Metanephros (tissue), 2 donors: ENCODE data around the gene SRSF1. TPM values are rescaled to one million over a fixed set of nuclear protein-coding genes. Genes with fewer than 3 reads are reported as not detected.

Experiments
- small RNA-seq: library from RNA; depleted of rRNA; stranded (forward); fragments of <200 nt; gene quantifications from one replicate; pipeline ENCODE3, GENCODE V24; 2014; ENCODE audit warnings: low replicate concordance
- total RNA-seq: library from RNA; depleted of rRNA; stranded (reverse); fragments of >200 nt; gene quantifications from one replicate; pipeline ENCODE4 v1.2.3, GENCODE V29; 2014

Gene SRSF1, protein sequence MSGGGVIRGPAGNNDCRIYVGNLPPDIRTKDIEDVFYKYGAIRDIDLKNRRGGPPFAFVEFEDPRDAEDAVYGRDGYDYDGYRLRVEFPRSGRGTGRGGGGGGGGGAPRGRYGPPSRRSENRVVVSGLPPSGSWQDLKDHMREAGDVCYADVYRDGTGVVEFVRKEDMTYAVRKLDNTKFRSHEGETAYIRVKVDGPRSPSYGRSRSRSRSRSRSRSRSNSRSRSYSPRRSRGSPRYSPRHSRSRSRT
- 261 TPM for total RNA-seq

DNA sequence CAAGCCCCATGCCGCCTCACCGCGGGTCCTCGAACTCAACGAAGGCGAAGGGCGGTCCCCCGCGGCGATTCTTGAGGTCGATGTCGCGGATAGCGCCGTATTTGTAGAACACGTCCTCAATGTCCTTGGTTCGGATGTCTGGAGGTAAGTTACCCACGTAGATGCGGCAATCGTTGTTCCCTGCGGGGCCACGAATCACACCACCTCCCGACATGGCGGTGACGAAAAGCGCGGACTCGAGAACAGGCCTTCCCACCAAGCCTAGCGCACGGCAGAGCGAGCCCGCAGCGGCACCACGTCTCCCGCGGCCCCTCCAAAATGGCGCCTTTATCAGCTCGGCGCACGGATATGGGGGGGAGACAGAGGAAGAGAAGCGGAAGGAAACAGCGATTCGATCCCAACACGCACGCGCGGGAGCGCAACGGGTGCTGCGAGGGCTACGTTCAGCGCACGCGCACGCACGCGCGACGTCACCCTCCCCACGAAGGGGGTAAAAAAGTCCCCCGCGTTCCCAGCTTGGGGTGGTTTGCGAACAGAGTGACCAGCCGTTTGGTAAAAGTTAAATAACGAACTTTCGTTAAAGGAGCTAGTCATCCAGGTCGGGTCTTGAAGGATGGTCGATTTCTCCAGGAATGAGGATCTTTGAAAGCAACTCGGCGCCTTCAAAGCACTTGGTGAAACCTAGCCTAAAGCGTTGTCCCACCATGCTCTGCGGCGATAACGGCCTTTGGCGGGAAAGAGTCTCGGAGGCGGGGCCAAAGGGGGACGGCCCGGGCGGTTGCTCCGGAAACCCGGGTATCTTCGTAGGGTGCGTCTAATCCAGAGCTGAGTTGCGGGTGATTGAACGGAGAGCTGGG, at the start of gene SRSF1:
SRSF1 (minus strand) TSS at position 323 of the 857 bp plus-strand sequence; CDS start at position 214, 109 bp downstream.

DNA sequence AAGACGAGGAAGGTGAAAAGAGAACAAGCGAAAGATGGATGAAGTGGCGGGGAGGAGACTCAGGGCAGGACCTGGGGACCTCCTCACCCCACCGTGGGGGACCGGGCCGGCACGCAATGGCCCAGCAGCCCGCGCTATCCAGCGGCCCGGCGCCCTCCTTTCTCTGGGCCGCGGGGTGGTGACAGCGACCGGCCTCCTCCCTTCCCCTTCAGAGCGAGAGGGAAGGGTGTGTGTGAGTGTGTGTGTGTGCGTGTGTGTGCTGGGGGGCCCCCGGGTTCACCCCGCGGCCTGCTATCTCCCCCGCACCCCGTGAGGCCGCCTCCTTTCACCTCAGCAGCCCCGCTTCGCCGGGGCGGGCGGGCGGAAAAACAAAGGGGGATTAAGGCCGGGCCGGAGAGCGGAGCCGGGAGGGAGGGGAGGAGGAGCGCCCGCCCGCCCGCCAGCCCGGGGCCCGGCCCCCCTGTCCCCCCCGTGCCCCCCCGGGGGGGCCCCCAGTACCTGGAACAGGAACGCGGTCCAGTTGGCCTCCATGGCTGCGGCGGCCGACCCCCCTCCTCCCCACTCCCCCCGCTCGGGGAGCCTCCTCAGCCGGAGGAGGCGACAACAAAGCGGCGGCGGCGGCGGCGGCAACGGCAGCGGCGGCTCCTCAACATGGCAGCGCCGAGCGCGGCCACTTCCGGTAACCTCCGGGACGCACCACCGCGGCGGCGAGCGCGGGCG, 19.3 kb downstream of the SRSF1 start, which contains the start of gene VEZF1:
VEZF1 (minus strand) TSS at position 674 of the 720 bp plus-strand sequence; CDS start at position 531, 143 bp downstream.

DNA sequence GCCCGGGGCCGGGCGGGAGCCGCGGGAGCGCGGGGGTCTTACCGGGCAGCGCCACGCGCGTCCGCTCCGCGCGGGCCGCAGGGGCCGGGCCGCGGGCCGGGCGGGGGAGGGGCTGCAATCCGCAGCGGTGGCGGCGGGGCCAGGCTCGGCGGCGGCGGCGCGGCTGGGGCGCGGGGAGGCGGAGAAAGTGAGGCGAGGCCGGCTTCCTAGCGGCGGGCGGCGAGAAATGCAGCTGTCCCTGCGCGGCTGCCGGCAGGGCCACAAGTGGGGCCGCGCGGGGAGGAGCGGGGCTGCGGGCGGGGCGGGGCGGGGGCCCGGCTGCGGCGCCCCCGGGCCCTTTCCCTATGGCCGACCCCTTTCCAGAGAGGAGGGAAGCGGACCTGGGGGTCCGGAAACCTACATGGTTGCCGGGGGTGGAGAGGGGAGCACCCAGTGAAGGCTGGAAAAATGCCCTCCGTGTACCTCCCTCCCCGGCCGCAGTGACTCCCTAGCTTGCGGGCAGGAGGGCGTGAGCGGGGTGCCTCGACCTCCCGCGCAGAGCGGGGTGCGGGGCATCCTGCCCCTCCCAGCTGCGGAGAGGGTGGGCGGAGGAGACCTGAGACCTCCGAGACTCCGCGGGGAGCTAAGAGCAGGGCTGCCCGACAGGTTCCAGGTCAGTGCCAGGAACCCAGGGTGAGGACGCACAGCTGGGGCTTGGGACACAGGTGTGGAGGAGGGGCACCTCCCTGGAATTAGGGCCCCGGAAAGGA, 51.7 kb downstream of the SRSF1 start, which contains the start of gene CUEDC1:
CUEDC1 (minus strand) TSS at position 230 of the 749 bp plus-strand sequence. CDS start 69,848 bp downstream, outside the sequence.

Small RNA genes within 50 kb of the gene (small RNA-seq; reads per million reads assigned to genes)
- gene AC015813.4, result not detected

Other genes with a start within 250 kb of the SRSF1 start
- gene MRPS23, start 157.2 kb downstream of the SRSF1 start, total RNA-seq, result 32.2 TPM
- gene CUEDC1, start 51.8 kb downstream of the SRSF1 start, total RNA-seq, result 22.6 TPM
- gene VEZF1, start 19.0 kb downstream of the SRSF1 start, total RNA-seq, result 61.1 TPM
- gene DYNLL2, start 76.2 kb upstream of the SRSF1 start, total RNA-seq, result 27.5 TPM
- gene OR4D1, start 141.1 kb upstream of the SRSF1 start, total RNA-seq, result not detected
- gene OR4D2, start 159.7 kb upstream of the SRSF1 start, total RNA-seq, result not detected
- gene EPX, start 185.5 kb upstream of the SRSF1 start, total RNA-seq, result 1.3 TPM
- 28.7 TPM for gene MKS1, start 212.0 kb upstream of the SRSF1 start, total RNA-seq
- gene LPO, start 231.3 kb upstream of the SRSF1 start, total RNA-seq, result not detected